ENCODE results near the gene KISS1. TPM values are rescaled to one million over a fixed set of nuclear protein-coding genes. Genes with fewer than 3 reads are reported as not detected.

The KISS1 gene
- total and polyA plus RNA-seq, 2 donors (not counting 1 experiment from before 2014, with no cell fraction given), result 0.17 to 0.52 TPM

- Histone ChIP-seq H3K79me2 (ENCODE audit: control insufficient read depth, insufficient read depth, low read length) (no peaks in the 10 kb centered on the region), H3K4me2 (ENCODE audit: extremely low read depth, insufficient read depth, low read length) (no peak overlapping the region), H3K36me3 (ENCODE audit: control insufficient read depth, insufficient read depth, low read length) (no peaks in the 10 kb centered on the region), H3K4me3 (replicated peaks in 1 of 4; ENCODE audit: control extremely low read depth in 1 of 4, insufficient read depth in 1 of 4, low read depth in 3 of 4, low read length in 4 of 4) (no peak overlapping the region), H3K4me1 (ENCODE audit: control insufficient read depth, extremely low read depth, insufficient read depth, low read length) (no peaks in the 10 kb centered on the region), H3K27me3 (ENCODE audit: control insufficient read depth, insufficient read depth, low read length) (peaks cover 10% of the 10 kb centered on the region), H3K9ac (ENCODE audit: insufficient read depth, low read length) (no peak overlapping the region), H3K27ac (ENCODE audit: insufficient read depth, low read length) (no peak overlapping the region), H4K20me1 (ENCODE audit: control insufficient read depth, extremely low read depth, insufficient read depth, low read length) (no peaks in the 10 kb centered on the region), H3K9me3 (ENCODE audit: control insufficient read depth, insufficient read depth, low read depth, low read length) (no peaks in the 10 kb centered on the region), H2AFZ (ENCODE audit: low read length) (no peak overlapping the region)
- no peak for DNase-seq (ENCODE audit: low read depth in 2 of 2)
- TF ChIP-seq, protein P1, sequence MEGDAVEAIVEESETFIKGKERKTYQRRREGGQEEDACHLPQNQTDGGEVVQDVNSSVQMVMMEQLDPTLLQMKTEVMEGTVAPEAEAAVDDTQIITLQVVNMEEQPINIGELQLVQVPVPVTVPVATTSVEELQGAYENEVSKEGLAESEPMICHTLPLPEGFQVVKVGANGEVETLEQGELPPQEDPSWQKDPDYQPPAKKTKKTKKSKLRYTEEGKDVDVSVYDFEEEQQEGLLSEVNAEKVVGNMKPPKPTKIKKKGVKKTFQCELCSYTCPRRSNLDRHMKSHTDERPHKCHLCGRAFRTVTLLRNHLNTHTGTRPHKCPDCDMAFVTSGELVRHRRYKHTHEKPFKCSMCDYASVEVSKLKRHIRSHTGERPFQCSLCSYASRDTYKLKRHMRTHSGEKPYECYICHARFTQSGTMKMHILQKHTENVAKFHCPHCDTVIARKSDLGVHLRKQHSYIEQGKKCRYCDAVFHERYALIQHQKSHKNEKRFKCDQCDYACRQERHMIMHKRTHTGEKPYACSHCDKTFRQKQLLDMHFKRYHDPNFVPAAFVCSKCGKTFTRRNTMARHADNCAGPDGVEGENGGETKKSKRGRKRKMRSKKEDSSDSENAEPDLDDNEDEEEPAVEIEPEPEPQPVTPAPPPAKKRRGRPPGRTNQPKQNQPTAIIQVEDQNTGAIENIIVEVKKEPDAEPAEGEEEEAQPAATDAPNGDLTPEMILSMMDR (conservative IDR thresholded peaks at IDR 0.05 in 1 of 2, IDR thresholded peaks at IDR 0.05 in 1 of 2; ENCODE audit: low read depth in 1 of 2, low read length in 2 of 2), result no peak
- no peak for TF ChIP-seq EZH2 (IDR thresholded peaks at IDR 0.05; ENCODE audit: low read length, missing control alignments)
Observed at GRCh38 chr1:204205486-204205885, 9.2 kb upstream of the KISS1 start.

- Histone ChIP-seq H3K4me3 (replicated peaks in 1 of 4; ENCODE audit: control extremely low read depth in 1 of 4, insufficient read depth in 1 of 4, low read depth in 3 of 4, low read length in 4 of 4) (no peak overlapping the region), H3K27me3 (ENCODE audit: control insufficient read depth, insufficient read depth, low read length) (peaks cover 10% of the 10 kb centered on the region), H3K27ac (ENCODE audit: insufficient read depth, low read length) (no peak overlapping the region), H3K4me2 (ENCODE audit: extremely low read depth, insufficient read depth, low read length) (no peak overlapping the region), H3K4me1 (ENCODE audit: control insufficient read depth, extremely low read depth, insufficient read depth, low read length) (no peaks in the 10 kb centered on the region), H2AFZ (ENCODE audit: low read length) (no peak overlapping the region), H3K79me2 (ENCODE audit: control insufficient read depth, insufficient read depth, low read length) (no peaks in the 10 kb centered on the region), H3K36me3 (ENCODE audit: control insufficient read depth, insufficient read depth, low read length) (no peaks in the 10 kb centered on the region), H4K20me1 (ENCODE audit: control insufficient read depth, extremely low read depth, insufficient read depth, low read length) (no peaks in the 10 kb centered on the region), H3K9me3 (ENCODE audit: control insufficient read depth, insufficient read depth, low read depth, low read length) (no peaks in the 10 kb centered on the region), H3K9ac (ENCODE audit: insufficient read depth, low read length) (no peak overlapping the region)
- no peak for DNase-seq (ENCODE audit: low read depth in 2 of 2)
- TF ChIP-seq EZH2 (IDR thresholded peaks at IDR 0.05; ENCODE audit: low read length, missing control alignments), result no peak
- TF ChIP-seq, protein P1 (conservative IDR thresholded peaks at IDR 0.05 in 1 of 2, IDR thresholded peaks at IDR 0.05 in 1 of 2; ENCODE audit: low read depth in 1 of 2, low read length in 2 of 2), result no peak
Observed at GRCh38 chr1:204204944-204205343, 8.7 kb upstream of the KISS1 start.

- peak in 1 of 2 donors; percentile 3 for DNase-seq (ENCODE audit: low read depth in 2 of 2)
Observed at GRCh38 chr1:204203206-204203767, 7.0 kb upstream of the KISS1 start.

More at GRCh38 chr1:204203206-204203767, 7.0 kb upstream of the KISS1 start:
- H4K20me1 ChIP-seq (ENCODE audit: control insufficient read depth, extremely low read depth, insufficient read depth, low read length), result no peaks in the 10 kb centered on the region
- H3K27me3 ChIP-seq (ENCODE audit: control insufficient read depth, insufficient read depth, low read length), result peaks cover 10% of the 10 kb centered on the region
- no peaks in the 10 kb centered on the region for H3K36me3 ChIP-seq (ENCODE audit: control insufficient read depth, insufficient read depth, low read length)
- H3K4me2 ChIP-seq (ENCODE audit: extremely low read depth, insufficient read depth, low read length), result no peak overlapping the region
- H3K4me3 ChIP-seq (replicated peaks in 1 of 4; ENCODE audit: control extremely low read depth in 1 of 4, insufficient read depth in 1 of 4, low read depth in 3 of 4, low read length in 4 of 4), result no peak overlapping the region
- H3K4me1 ChIP-seq (ENCODE audit: control insufficient read depth, extremely low read depth, insufficient read depth, low read length), result peaks cover 3% of the 10 kb centered on the region
- no peaks in the 10 kb centered on the region for H3K79me2 ChIP-seq (ENCODE audit: control insufficient read depth, insufficient read depth, low read length)
- no peaks in the 10 kb centered on the region for H3K9me3 ChIP-seq (ENCODE audit: control insufficient read depth, insufficient read depth, low read depth, low read length)
- no peak overlapping the region for H3K27ac ChIP-seq (ENCODE audit: insufficient read depth, low read length)
- no peak overlapping the region for H3K9ac ChIP-seq (ENCODE audit: insufficient read depth, low read length)
- no peak overlapping the region for H2AFZ ChIP-seq (ENCODE audit: low read length)
- TF ChIP-seq EZH2 (IDR thresholded peaks at IDR 0.05; ENCODE audit: low read length, missing control alignments), result no peak
- TF ChIP-seq, protein P1 (conservative IDR thresholded peaks at IDR 0.05 in 1 of 2, IDR thresholded peaks at IDR 0.05 in 1 of 2; ENCODE audit: low read depth in 1 of 2, low read length in 2 of 2), result no peak
